ENCODE results near the gene DNLZ.

DNLZ gene

DNA sequence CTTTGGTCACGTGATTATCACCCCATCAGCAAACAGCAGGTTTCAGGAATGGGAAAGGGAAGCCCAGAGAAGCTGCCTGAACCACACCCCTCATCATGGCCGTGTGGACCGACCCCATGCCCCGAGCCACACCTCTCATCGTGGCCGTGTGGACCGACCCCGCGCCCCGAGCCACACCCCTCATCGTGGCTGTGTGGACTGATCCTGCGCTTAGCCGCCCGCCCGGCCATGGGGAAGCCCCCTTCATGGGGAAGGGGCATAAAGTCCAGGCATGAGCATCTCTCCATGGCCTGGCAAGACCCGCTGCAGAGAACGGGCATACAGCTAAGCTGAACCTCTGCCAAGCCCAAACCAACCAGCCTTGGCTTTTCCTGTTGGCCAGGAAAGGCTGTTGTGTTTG is 30.0 kb upstream of the DNLZ start:
- Histone ChIP-seq H3K23ac (ENCODE audit: low read length in 2 of 2) (no peak overlapping the region), H2BK120ac (ENCODE audit: low read depth, low read length) (no peak overlapping the region), H3K4me1 (ENCODE audit: control insufficient read depth, insufficient read depth, low read depth, low read length) (peaks cover 5% of the 10 kb centered on the region), H4K91ac (ENCODE audit: low read length) (no peak overlapping the region), H3K9ac (ENCODE audit: low read length) (peak overlapping the region; percentile 77), H3K27ac (ENCODE audit: low read length, poor library complexity, severe bottlenecking) (no peak overlapping the region), H2AK5ac (ENCODE audit: low read length, severe bottlenecking) (no peak overlapping the region), H3K4ac (ENCODE audit: low read depth in 1 of 2, low read length in 2 of 2) (no peak overlapping the region), H2BK15ac (ENCODE audit: low read depth, poor library complexity, severe bottlenecking) (no peak overlapping the region), H2AFZ (ENCODE audit: low read depth, low read length) (no peak overlapping the region), H4K8ac (ENCODE audit: low read length) (no peak overlapping the region), H3K36me3 (ENCODE audit: control insufficient read depth in 1 of 2, insufficient read depth in 2 of 2, low read depth in 1 of 2, low read length in 2 of 2) (peaks cover 78 to 87% of the 10 kb centered on the region in 2 experiments), H3K79me1 (replicated peaks; ENCODE audit: low read length, poor library complexity, severe bottlenecking) (peaks cover 68% of the 10 kb centered on the region), H3K4me3 (ENCODE audit: insufficient read depth in 1 of 2, low read depth in 1 of 2, low read length in 2 of 2) (peak overlapping the region in 1 of 2 experiments; percentile 37), H3K27me3 (ENCODE audit: control insufficient read depth in 1 of 2, insufficient read depth in 1 of 2, low read length in 2 of 2) (no peaks in the 10 kb centered on the region), H3K14ac (ENCODE audit: low read length in 2 of 2) (no peak overlapping the region), H3K18ac (ENCODE audit: low read depth in 1 of 2, low read length in 2 of 2) (no peak overlapping the region), H3K4me2 (ENCODE audit: low read length, poor library complexity, severe bottlenecking) (no peak overlapping the region), H2BK5ac (ENCODE audit: low read depth, low read length, poor library complexity, severe bottlenecking) (no peak overlapping the region), H2BK12ac (ENCODE audit: low read length in 2 of 2) (no peak overlapping the region), H3K9me3 (ENCODE audit: control insufficient read depth, low read length) (no peaks in the 10 kb centered on the region)
- no peak for DNase-seq
- WGBS = 96% methylated on average over 17 of the region's 17 CpGs

DNA sequence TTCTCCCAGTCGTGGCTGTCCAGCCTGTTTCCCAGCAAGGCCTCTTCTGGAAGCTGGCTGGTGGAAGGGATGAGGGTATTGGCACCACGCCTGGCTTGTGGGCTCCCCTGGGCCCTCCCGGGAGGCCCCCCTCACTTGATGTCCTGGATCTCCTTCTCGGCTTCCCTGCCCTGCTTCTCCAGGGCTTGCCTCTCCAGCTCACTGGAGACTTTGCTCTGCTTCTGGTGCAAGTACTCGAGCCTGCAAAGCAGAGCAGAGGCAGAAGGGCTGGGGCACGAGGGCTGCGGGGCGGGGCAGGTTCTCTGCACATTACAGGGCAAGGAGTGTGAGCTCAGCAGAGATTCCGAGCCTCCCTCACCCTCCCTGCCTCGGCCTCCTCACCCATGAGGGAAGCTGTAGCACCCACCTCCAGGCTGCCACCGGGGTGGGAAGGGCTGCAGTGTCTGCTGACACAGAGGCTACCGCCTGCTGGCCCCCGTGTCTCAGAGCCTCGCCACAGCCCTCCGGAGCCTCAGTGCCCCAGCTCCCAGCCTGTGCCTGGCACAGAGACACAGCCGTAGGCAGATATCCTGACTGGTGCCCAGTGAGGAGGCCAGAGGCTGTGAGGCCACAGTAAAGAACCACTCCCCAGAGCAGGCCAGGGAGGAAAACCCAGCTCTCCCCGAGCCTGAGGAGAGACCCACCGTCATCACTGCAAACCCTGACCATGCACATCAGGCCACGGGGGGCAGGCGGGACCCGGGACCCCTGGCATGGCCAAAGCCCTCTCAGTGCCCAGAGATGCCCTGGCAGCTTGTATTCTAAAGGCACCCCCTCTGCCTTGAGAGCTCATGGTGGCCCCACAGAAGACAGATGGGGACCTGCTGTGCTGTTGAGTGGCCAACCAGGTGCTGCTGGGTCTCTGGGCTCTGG is 29.2 kb upstream of the DNLZ start:
- no peak overlapping the region for H3K23ac ChIP-seq (ENCODE audit: low read length in 2 of 2)
- H2AK5ac ChIP-seq (ENCODE audit: low read length, severe bottlenecking) = no peak overlapping the region
- no peaks in the 10 kb centered on the region for H3K9me3 ChIP-seq (ENCODE audit: control insufficient read depth, low read length)
- no peaks in the 10 kb centered on the region for H3K27me3 ChIP-seq (ENCODE audit: control insufficient read depth in 1 of 2, insufficient read depth in 1 of 2, low read length in 2 of 2)
- H3K18ac ChIP-seq (ENCODE audit: low read depth in 1 of 2, low read length in 2 of 2) = no peak overlapping the region
- no peak overlapping the region for H2BK5ac ChIP-seq (ENCODE audit: low read depth, low read length, poor library complexity, severe bottlenecking)
- H4K8ac ChIP-seq (ENCODE audit: low read length) = no peak overlapping the region
- no peak overlapping the region for H3K4ac ChIP-seq (ENCODE audit: low read depth in 1 of 2, low read length in 2 of 2)
- H2BK12ac ChIP-seq (ENCODE audit: low read length in 2 of 2) = no peak overlapping the region
- 96% methylated on average over 21 of the region's 21 CpGs for WGBS
- H3K79me1 ChIP-seq (replicated peaks; ENCODE audit: low read length, poor library complexity, severe bottlenecking) = peaks cover 73% of the 10 kb centered on the region
- no peak overlapping the region for H3K27ac ChIP-seq (ENCODE audit: low read length, poor library complexity, severe bottlenecking)
- H3K36me3 ChIP-seq (ENCODE audit: control insufficient read depth in 1 of 2, insufficient read depth in 2 of 2, low read depth in 1 of 2, low read length in 2 of 2) = peaks cover 78 to 87% of the 10 kb centered on the region in 2 experiments
- peak overlapping the region in 1 of 2 experiments; percentile 59 for H3K4me3 ChIP-seq (ENCODE audit: insufficient read depth in 1 of 2, low read depth in 1 of 2, low read length in 2 of 2)
- no peak overlapping the region for H3K14ac ChIP-seq (ENCODE audit: low read length in 2 of 2)
- H2BK120ac ChIP-seq (ENCODE audit: low read depth, low read length) = no peak overlapping the region
- H3K4me1 ChIP-seq (ENCODE audit: control insufficient read depth, insufficient read depth, low read depth, low read length) = no peaks in the 10 kb centered on the region
- no peak overlapping the region for H2AFZ ChIP-seq (ENCODE audit: low read depth, low read length)
- no peak overlapping the region for H3K4me2 ChIP-seq (ENCODE audit: low read length, poor library complexity, severe bottlenecking)
- H2BK15ac ChIP-seq (ENCODE audit: low read depth, poor library complexity, severe bottlenecking) = no peak overlapping the region
- DNase-seq = no peak
- peak overlapping the region; percentile 77 for H3K9ac ChIP-seq (ENCODE audit: low read length)
- no peak overlapping the region for H4K91ac ChIP-seq (ENCODE audit: low read length)

DNA sequence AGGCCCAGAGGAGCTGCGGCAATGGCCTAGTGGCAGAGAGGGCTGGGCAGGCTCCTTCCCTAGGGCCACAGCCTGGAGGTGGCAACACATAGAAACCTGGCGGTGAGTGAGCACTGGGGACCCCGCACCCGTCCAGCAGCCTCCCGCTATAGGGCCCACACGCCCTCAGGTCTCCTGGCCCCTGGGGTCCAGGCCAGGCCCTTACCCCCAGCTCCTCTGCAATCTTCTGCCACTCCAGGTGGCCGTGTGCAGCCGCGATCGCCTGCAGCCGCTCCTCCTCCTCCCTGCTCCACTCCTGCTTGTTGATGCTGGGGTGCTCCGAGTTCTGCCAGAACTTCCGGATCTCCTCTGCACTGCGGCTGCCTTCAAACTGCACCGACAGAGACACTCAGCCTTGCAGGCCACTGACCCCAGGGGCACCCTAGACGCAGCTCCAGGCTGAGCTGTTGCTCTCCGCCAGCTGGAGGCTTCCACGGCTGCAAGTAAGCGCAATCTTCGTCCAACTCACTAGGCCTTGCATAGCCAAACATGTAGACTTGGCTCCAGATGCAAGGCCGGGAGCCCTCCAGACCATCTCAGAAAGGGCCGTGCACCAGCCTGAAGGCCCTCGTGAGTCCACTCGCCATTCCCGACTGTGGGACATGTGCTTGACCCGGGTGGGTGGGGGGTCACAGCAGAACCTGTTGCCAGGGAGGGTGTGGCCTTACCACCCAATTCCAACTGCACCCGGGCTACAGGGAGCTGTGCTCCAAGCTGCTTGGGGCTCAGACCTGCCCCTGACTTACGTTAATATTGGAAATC is 28.4 kb upstream of the DNLZ start:
- WGBS = 99% methylated on average over 28 of the region's 28 CpGs
- Histone ChIP-seq H3K23ac (ENCODE audit: low read length in 2 of 2) (peak overlapping the region in 1 of 2 experiments; percentile 9), H4K91ac (ENCODE audit: low read length) (no peak overlapping the region), H3K36me3 (ENCODE audit: control insufficient read depth in 1 of 2, insufficient read depth in 2 of 2, low read depth in 1 of 2, low read length in 2 of 2) (peaks cover 82 to 88% of the 10 kb centered on the region in 2 experiments), H3K18ac (ENCODE audit: low read depth in 1 of 2, low read length in 2 of 2) (no peak overlapping the region), H2BK12ac (ENCODE audit: low read length in 2 of 2) (no peak overlapping the region), H2BK120ac (ENCODE audit: low read depth, low read length) (no peak overlapping the region), H3K27ac (ENCODE audit: low read length, poor library complexity, severe bottlenecking) (no peak overlapping the region), H3K9ac (ENCODE audit: low read length) (peak overlapping the region; percentile 77), H3K9me3 (ENCODE audit: control insufficient read depth, low read length) (no peaks in the 10 kb centered on the region), H2BK5ac (ENCODE audit: low read depth, low read length, poor library complexity, severe bottlenecking) (no peak overlapping the region), H2AFZ (ENCODE audit: low read depth, low read length) (no peak overlapping the region), H3K4me2 (ENCODE audit: low read length, poor library complexity, severe bottlenecking) (no peak overlapping the region), H2BK15ac (ENCODE audit: low read depth, poor library complexity, severe bottlenecking) (no peak overlapping the region), H2AK5ac (ENCODE audit: low read length, severe bottlenecking) (no peak overlapping the region), H3K4me3 (ENCODE audit: insufficient read depth in 1 of 2, low read depth in 1 of 2, low read length in 2 of 2) (peak overlapping the region; percentile 2 to 59), H3K4ac (ENCODE audit: low read depth in 1 of 2, low read length in 2 of 2) (no peak overlapping the region), H3K79me1 (replicated peaks; ENCODE audit: low read length, poor library complexity, severe bottlenecking) (peaks cover 74% of the 10 kb centered on the region), H4K8ac (ENCODE audit: low read length) (no peak overlapping the region), H3K4me1 (ENCODE audit: control insufficient read depth, insufficient read depth, low read depth, low read length) (no peaks in the 10 kb centered on the region), H3K27me3 (ENCODE audit: control insufficient read depth in 1 of 2, insufficient read depth in 1 of 2, low read length in 2 of 2) (no peaks in the 10 kb centered on the region), H3K14ac (ENCODE audit: low read length in 2 of 2) (no peak overlapping the region)
- DNase-seq = no peak

DNA sequence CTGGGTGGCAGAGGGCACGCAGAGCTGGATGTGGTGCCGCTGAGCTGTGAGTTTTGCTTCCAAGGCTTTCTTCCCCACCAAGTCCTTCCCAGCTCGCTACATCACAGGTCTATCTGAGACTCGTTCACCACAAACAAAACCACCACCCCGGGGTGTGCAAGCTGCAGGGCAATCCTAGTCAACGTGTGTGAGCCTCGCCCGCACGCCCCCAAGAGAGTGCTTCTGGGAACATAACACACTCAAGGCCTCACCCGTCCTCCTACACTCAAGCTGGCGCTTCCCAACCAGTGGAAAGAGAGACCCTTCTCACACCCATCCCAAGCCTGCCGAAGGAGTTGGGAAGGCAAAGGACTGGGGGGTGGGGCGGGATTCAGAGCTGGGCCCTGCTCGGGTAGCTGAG is 25.9 kb upstream of the DNLZ start:
- H3K23ac ChIP-seq (ENCODE audit: low read length in 2 of 2) = no peak overlapping the region
- no peak overlapping the region for H3K27ac ChIP-seq (ENCODE audit: low read length, poor library complexity, severe bottlenecking)
- H3K9me3 ChIP-seq (ENCODE audit: control insufficient read depth, low read length) = no peaks in the 10 kb centered on the region
- H2AK5ac ChIP-seq (ENCODE audit: low read length, severe bottlenecking) = no peak overlapping the region
- H3K4me2 ChIP-seq (ENCODE audit: low read length, poor library complexity, severe bottlenecking) = no peak overlapping the region
- H3K79me1 ChIP-seq (replicated peaks; ENCODE audit: low read length, poor library complexity, severe bottlenecking) = peaks cover 61% of the 10 kb centered on the region
- H3K4me1 ChIP-seq (ENCODE audit: control insufficient read depth, insufficient read depth, low read depth, low read length) = no peaks in the 10 kb centered on the region
- no peak overlapping the region for H2BK12ac ChIP-seq (ENCODE audit: low read length in 2 of 2)
- no peak overlapping the region for H3K4me3 ChIP-seq (ENCODE audit: insufficient read depth in 1 of 2, low read depth in 1 of 2, low read length in 2 of 2)
- H2BK15ac ChIP-seq (ENCODE audit: low read depth, poor library complexity, severe bottlenecking) = no peak overlapping the region
- peaks cover 80 to 82% of the 10 kb centered on the region in 2 experiments for H3K36me3 ChIP-seq (ENCODE audit: control insufficient read depth in 1 of 2, insufficient read depth in 2 of 2, low read depth in 1 of 2, low read length in 2 of 2)
- H2BK5ac ChIP-seq (ENCODE audit: low read depth, low read length, poor library complexity, severe bottlenecking) = no peak overlapping the region
- DNase-seq = no peak
- WGBS = 96% methylated on average over 11 of the region's 14 CpGs
- H3K14ac ChIP-seq (ENCODE audit: low read length in 2 of 2) = no peak overlapping the region
- no peak overlapping the region for H3K18ac ChIP-seq (ENCODE audit: low read depth in 1 of 2, low read length in 2 of 2)
- no peak overlapping the region for H2AFZ ChIP-seq (ENCODE audit: low read depth, low read length)
- H2BK120ac ChIP-seq (ENCODE audit: low read depth, low read length) = no peak overlapping the region
- no peak overlapping the region for H3K4ac ChIP-seq (ENCODE audit: low read depth in 1 of 2, low read length in 2 of 2)
- H4K91ac ChIP-seq (ENCODE audit: low read length) = no peak overlapping the region
- peak overlapping the region; percentile 15 for H3K9ac ChIP-seq (ENCODE audit: low read length)
- H3K27me3 ChIP-seq (ENCODE audit: control insufficient read depth in 1 of 2, insufficient read depth in 1 of 2, low read length in 2 of 2) = no peaks in the 10 kb centered on the region
- H4K8ac ChIP-seq (ENCODE audit: low read length) = no peak overlapping the region

All from mesenchymal stem cell (in vitro differentiated cells and primary cell).